NCI-H510A (cell line): ENCODE measurements around the gene GNB1.
A peak's percentile ranks its signal among the peaks of the same experiment; 100 is the strongest.
"Not testable (repeated sequence)": the region's sequence is repeated elsewhere in the genome, so short reads cannot be mapped to it uniquely, and the experiment has no call there.

Source experiments
- DNase-seq: peaks from one replicate; lab custom pipeline; 2025; lab: John Stamatoyannopoulos, UW

Gene GNB1

GRCh38 chr1:1858382-1859086, 32.4 kb downstream of the GNB1 start:
- peak; percentile 87 for DNase-seq

- no peak for DNase-seq
Measured at GRCh38 chr1:1857096-1857703, 33.7 kb downstream of the GNB1 start.

DNA sequence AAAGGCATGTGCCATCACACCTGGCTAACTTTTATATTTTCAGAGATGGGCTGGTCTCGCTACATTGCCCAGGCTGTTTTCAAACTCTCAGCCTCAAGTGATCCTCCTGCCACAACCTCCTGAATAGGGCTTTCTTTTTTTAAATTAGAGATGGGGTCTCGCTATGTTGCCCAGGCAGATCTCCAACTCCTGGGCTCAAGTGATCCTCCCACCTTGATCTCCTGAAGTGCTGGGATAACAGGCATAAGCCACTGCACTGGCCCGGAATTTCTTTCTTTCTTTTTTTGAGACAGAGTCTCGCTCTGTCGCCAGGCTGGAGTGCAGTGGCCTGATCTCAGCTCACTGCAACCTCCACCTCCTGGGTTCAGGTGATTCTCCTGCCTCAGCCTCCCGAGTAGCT, 34.7 kb downstream of the GNB1 start:
- not testable (repeated sequence) for DNase-seq

GRCh38 chr1:1853593-1854257, 37.2 kb downstream of the GNB1 start:
- DNase-seq = no peak

- no peak for DNase-seq
Measured at GRCh38 chr1:1852619-1853414, 38.1 kb downstream of the GNB1 start.

DNA sequence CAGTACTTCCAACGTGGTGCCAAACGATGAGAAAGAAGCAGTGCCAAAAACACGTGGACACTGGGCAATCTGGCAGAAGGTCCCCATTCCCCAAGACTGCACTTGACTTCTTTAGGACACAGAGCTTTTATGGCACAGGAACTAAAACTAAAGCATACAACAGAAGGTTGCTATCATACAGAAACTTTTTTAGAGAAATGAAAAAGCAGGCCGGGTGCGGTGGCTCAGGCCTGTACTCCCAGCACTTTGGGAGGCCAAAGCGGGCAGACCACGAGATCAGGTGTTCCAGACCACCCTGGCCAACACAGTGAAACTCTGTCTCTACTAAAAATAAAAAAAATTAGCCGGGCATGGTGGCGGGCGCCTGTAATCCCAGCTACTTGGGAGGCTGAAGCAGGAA, 43.0 kb downstream of the GNB1 start:
- DNase-seq = no peak

GRCh38 chr1:1847061-1847850, 43.6 kb downstream of the GNB1 start:
- DNase-seq = no peak

DNA sequence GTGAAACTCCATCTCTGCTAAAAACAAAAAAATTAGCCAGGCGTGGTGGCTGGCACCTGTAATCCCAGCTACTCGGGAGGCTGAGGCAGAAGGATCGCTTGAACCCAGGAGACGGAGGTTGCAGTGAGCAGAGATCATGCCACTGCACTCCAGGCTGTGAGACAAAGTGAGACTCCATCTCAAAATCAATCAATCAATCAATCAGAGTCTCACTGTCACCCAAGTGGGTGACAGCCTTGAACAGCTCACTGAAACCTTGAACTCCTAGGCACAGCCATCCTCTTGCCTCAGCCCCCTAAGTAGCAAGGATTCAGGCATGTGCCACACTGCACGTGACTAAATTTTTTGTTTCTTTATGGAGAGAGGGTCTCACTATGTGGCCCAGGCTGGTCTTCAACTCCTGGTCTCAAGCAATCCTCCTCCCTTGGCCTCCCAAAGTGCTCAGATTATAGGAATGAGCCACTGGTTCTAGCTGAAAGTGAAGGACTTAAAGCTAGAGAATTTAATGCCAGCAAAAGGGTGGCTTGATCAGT, 44.4 kb downstream of the GNB1 start:
- no peak for DNase-seq

- DNase-seq = peak; percentile 75
Measured at GRCh38 chr1:1842360-1843146, 48.3 kb downstream of the GNB1 start.

DNA sequence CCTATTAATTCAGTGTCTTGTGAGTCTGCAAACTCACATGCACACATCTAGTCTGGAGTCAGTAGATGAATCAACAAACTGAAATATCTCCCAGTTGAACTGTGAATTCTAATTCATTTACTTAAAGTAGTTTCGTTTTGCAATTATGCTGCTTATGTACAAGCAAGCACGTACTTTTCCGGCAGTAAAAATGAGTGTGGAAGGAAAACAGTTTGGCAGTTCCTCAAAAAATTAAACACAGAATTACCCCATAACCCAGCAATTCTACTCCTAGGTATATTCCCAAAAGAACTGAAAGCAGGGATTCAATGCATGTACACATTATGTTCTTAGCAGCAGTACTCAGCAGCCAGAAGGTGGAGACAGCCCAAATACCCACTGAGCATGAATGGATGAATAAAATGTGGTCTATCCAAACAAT, 49.3 kb downstream of the GNB1 start:
- DNase-seq = no peak

GRCh38 chr1:1839311-1839965, 51.4 kb downstream of the GNB1 start:
- no peak for DNase-seq

DNA sequence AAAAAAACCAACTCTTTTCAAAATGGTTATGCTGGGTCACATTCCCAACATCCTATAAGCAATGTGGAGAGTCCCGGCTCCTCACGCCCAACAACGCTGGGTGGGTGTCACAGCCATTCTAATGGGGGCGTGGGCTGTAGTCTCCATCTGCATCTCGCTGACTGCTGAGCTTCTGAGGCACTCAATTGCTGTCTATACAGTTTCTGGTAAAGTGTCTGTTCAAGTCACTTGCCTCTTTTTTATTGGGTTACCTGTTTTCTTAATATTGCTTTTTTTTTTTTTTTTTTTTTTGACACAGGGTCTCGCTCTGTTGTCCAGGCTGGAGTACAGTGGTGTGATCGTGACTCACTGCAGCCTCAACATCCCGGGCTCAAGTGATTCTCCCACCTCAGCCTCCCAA, 54.8 kb downstream of the GNB1 start:
- no peak for DNase-seq

- DNase-seq = no peak
Measured at GRCh38 chr1:1835546-1835945, 55.3 kb downstream of the GNB1 start.

GRCh38 chr1:1833916-1834325, 57.0 kb downstream of the GNB1 start:
- peak; percentile 77 for DNase-seq

DNA sequence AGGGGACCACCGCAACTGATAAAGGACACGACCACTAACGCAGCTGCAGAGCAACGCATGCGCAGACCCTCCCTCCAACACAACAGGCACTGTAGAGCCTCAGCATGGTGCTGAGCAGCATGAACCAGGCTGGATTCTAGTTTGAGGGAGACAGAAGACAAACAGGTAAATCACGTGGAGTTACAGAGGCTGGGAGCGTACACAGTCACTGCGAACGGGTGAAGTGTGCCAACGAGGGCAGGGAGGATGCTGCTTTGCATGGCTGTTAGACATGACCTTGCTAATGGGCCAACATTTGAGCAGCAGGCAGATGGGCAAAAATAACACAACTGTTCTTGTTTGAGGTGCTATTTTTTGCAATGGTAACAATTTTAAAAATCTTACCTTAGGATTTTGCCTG, 57.4 kb downstream of the GNB1 start:
- DNase-seq = no peak

- DNase-seq = no peak
Measured at GRCh38 chr1:1832820-1833219, 58.1 kb downstream of the GNB1 start.

DNA sequence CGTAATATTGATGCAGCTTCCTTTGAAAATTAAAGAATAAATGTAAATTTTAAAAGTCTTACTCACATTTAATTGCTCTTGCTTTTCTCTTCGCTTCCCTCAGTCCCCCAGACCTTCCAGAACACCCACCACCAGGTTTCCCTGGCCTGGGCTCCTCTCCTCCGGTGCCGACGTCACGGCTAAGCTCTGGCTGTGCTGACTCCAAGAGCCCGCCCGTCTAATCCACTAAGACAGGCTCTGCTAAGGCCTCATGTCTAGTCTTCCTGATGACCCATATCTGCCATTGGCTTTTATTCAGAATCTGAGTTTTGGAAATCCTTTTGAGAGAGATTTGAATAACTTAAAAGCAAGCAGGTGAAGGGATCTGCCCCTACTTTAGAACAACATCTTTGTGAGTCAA, 58.7 kb downstream of the GNB1 start:
- no peak for DNase-seq

GRCh38 chr1:1827089-1827848, 63.6 kb downstream of the GNB1 start:
- DNase-seq = no peak

DNA sequence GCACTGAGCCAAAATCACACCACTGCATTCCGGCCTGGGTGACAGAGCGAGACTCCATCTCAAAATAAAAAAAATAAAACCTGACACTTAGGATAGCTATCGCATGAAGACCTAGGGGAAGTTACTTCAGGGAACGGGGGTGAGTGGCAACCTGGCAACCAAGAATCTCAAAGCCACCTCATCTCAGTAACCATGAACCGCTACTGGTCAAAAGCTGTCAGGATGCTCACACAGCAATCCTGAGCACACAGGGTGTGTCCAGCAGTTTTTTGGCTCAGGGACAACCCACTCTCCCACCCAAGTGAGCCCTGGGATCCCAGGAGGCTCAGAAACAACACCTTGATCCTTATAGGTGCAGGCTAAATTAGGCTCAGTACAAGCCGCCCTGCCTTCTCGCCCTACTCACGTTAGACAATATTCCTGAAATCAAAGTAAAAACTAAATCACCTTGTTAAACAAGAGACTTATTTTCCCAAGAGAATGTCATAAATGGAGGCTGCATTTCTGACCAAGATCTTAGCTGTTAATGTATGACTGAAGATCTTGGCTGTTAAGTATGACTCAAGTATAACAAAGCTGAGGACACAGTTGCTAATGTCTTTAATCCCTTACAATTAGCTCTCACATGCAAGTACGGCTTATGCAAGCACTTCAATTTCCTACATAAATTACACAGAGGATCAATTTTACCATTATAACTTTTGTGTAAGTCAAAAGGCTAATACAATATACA, 64.4 kb downstream of the GNB1 start:
- DNase-seq = no peak
